Measurements from ENCODE around the gene TDRD9.

The TDRD9 gene

GRCh38 chr14:104092931-104093365, 164.7 kb downstream of the TDRD9 start:
- DNase-seq (ENCODE audit: low read depth): no peak

GRCh38 chr14:104093366-104094055, 165.3 kb downstream of the TDRD9 start:
- no peak for DNase-seq (ENCODE audit: low read depth)

- DNase-seq (ENCODE audit: low read depth): no peak
Observed at GRCh38 chr14:104094056-104094708, 165.9 kb downstream of the TDRD9 start.

- peak; percentile 80 for DNase-seq (ENCODE audit: low read depth)
Observed at GRCh38 chr14:104094709-104095425, 166.6 kb downstream of the TDRD9 start.

GRCh38 chr14:104095426-104096310, 167.4 kb downstream of the TDRD9 start:
- no peak for DNase-seq (ENCODE audit: low read depth)

- DNase-seq (ENCODE audit: low read depth): no peak
Observed at GRCh38 chr14:104096318-104096717, 168.1 kb downstream of the TDRD9 start.

GRCh38 chr14:104096751-104097700, 168.8 kb downstream of the TDRD9 start:
- DNase-seq (ENCODE audit: low read depth): no peak

- DNase-seq (ENCODE audit: low read depth): no peak
Observed at GRCh38 chr14:104098272-104099095, 170.2 kb downstream of the TDRD9 start.

- DNase-seq (ENCODE audit: low read depth): no peak
Observed at GRCh38 chr14:104099096-104100041, 171.1 kb downstream of the TDRD9 start.

- no peak for DNase-seq (ENCODE audit: low read depth)
Observed at GRCh38 chr14:104100171-104101085, 172.2 kb downstream of the TDRD9 start.

- DNase-seq (ENCODE audit: low read depth): no peak
Observed at GRCh38 chr14:104101086-104101621, 172.9 kb downstream of the TDRD9 start.

GRCh38 chr14:104101651-104102281, 173.5 kb downstream of the TDRD9 start:
- no peak for DNase-seq (ENCODE audit: low read depth)
